ENCODE results near the gene GDAP2. TPM values are rescaled to one million over a fixed set of nuclear protein-coding genes. Genes with fewer than 3 reads are reported as not detected.

The GDAP2 gene
- total and polyA plus RNA-seq, 2 of the 4 experiments (the other 2 are of a cell fraction), result 5.4 to 27.1 TPM

GRCh38 chr1:117911051-117911450 is 18.4 kb downstream of the GDAP2 start:
- DNase-seq (no peak), ATAC-seq (ENCODE audit: low read depth) (no peak)
- Histone ChIP-seq H4K20me1 (ENCODE audit: insufficient read depth, low read length) (no peaks in the 10 kb centered on the region), H3K4me1 (ENCODE audit: control insufficient read depth, insufficient read depth, low read length) (no peaks in the 10 kb centered on the region), H2BK120ac (ENCODE audit: low read depth, low read length) (no peak overlapping the region), H3K9me1 (ENCODE audit: insufficient read depth, low read length) (no peaks in the 10 kb centered on the region), H4K8ac (ENCODE audit: low read depth in 2 of 2, low read length in 2 of 2) (no peak overlapping the region), H2AK5ac (ENCODE audit: low read depth, low read length) (no peak overlapping the region), H3K9ac (ENCODE audit: low read depth, low read length) (no peak overlapping the region), H4K5ac (ENCODE audit: low read depth, low read length) (no peak overlapping the region), H3K9me3 (ENCODE audit: control insufficient read depth, insufficient read depth, low read length) (no peaks in the 10 kb centered on the region), H3K79me1 (ENCODE audit: low read depth in 1 of 2, low read length in 2 of 2) (peaks cover 0 to 3% of the 10 kb centered on the region in 2 experiments; a peak in 2 of 4 replicates), H2BK15ac (ENCODE audit: low read depth, low read length) (no peak overlapping the region), H3K27ac (ENCODE audit: insufficient read depth, low read length) (no peak overlapping the region), H3K18ac (ENCODE audit: low read depth, low read length) (no peak overlapping the region), H2BK20ac (ENCODE audit: low read depth, low read length) (no peak overlapping the region), H3K36me3 (ENCODE audit: control insufficient read depth, insufficient read depth, low read length) (peaks cover 19% of the 10 kb centered on the region), H3K27me3 (ENCODE audit: control insufficient read depth, insufficient read depth, low read length) (no peaks in the 10 kb centered on the region), H2BK5ac (ENCODE audit: low read depth, low read length, poor library complexity, severe bottlenecking) (no peak overlapping the region), H4K91ac (ENCODE audit: insufficient read depth, low read depth, low read length) (no peak overlapping the region), H3K4ac (ENCODE audit: low read depth, low read length) (no peak overlapping the region), H3K4me2 (ENCODE audit: low read depth, low read length) (no peak overlapping the region), H3K56ac (ENCODE audit: extremely low read depth, insufficient read depth, low read length) (no peak overlapping the region), H3K23ac (ENCODE audit: low read depth, low read length) (no peak overlapping the region), H3K4me3 (ENCODE audit: insufficient read depth, low read depth, low read length) (no peak overlapping the region), H2AK9ac (replicated peaks; ENCODE audit: low read depth, low read length, poor library complexity) (no peak overlapping the region), H2AFZ (replicated peaks; ENCODE audit: low read length, poor library complexity) (no peak overlapping the region), H3K14ac (replicated peaks; ENCODE audit: low read depth, low read length) (no peak overlapping the region)
- ChIA-PET CTCF (interaction anchor here (0.7 kb wide), 1 partner anchor 70 kb away, joined by 3 read pairs; no protein-coding TSS in a partner anchor), POLR2A (ENCODE audit: unreplicated experiment) (no interaction called here)
- in situ Hi-C loops (cut with MboI; ENCODE audit: low sequenced_read_pairs), result no loop called here
- TF ChIP-seq CTCF (conservative IDR thresholded peaks at IDR 0.05; ENCODE audit: low read depth, low read length) (no peak), FOS (IDR thresholded peaks at IDR 0.05; ENCODE audit: low read depth, low read length) (no peak), RFX5 (IDR thresholded peaks at IDR 0.05; ENCODE audit: low read depth, low read length) (no peak), BHLHE40 (IDR thresholded peaks at IDR 0.05; ENCODE audit: low read depth, low read length) (no peak), RAD21 (IDR thresholded peaks at IDR 0.05; ENCODE audit: low read length) (no peak), POLR2A (IDR thresholded peaks at IDR 0.05; ENCODE audit: low read depth, low read length) (no peak), ELK1 (IDR thresholded peaks at IDR 0.05; ENCODE audit: borderline replicate concordance, low read depth, low read length) (no peak)
- BruUV-seq (replicated peaks), result no TSS peak
- intact Hi-C loops (cut with micrococcal nuclease), result no loop called here
- dilution Hi-C loops (cut with HindIII; ENCODE audit: low sequenced_read_pairs, unreplicated experiment), result no loop called here
